HG02610 (cell line): Measurements from ENCODE around the gene SIGLEC1.

Source experiments
- ATAC-seq: cut with Tn5 transposase; IDR thresholded peaks from one replicate; pipeline ENCODE4 v1.9.1; 2021; ENCODE audit warnings: mild to moderate bottlenecking, moderate library complexity; ENCODE audit not compliant: unreplicated experiment

SIGLEC1 gene

GRCh38 chr20:3712279-3712873 is at the start of gene SIGLEC1:
TSS of gene SIGLEC1 (minus strand) at chr20:3712600. CDS start at chr20:3707128, 5,472 bp downstream.
- ATAC-seq: no peak

GRCh38 chr20:3760655-3761348 is 48.4 kb upstream of the SIGLEC1 start:
- no peak for ATAC-seq

- no peak for ATAC-seq
Measured at GRCh38 chr20:3759884-3760283, 47.5 kb upstream of the SIGLEC1 start.

GRCh38 chr20:3759316-3759823 is 47.0 kb upstream of the SIGLEC1 start:
- no peak for ATAC-seq

- no peak for ATAC-seq
Measured at GRCh38 chr20:3758566-3758965, 46.2 kb upstream of the SIGLEC1 start.

GRCh38 chr20:3757268-3757667 is 44.9 kb upstream of the SIGLEC1 start:
- ATAC-seq: no peak

- no peak for ATAC-seq
Measured at GRCh38 chr20:3755814-3756480, 43.5 kb upstream of the SIGLEC1 start.

GRCh38 chr20:3755269-3755668 is 42.9 kb upstream of the SIGLEC1 start:
- ATAC-seq: no peak

GRCh38 chr20:3754276-3754630 is 41.9 kb upstream of the SIGLEC1 start:
- no peak for ATAC-seq

- no peak for ATAC-seq
Measured at GRCh38 chr20:3753501-3754275, 41.3 kb upstream of the SIGLEC1 start.

- ATAC-seq: no peak
Measured at GRCh38 chr20:3753098-3753497, 40.7 kb upstream of the SIGLEC1 start.

GRCh38 chr20:3752386-3752759 is 40.0 kb upstream of the SIGLEC1 start:
- no peak for ATAC-seq

GRCh38 chr20:3751675-3752385 is 39.4 kb upstream of the SIGLEC1 start:
- ATAC-seq: no peak

- ATAC-seq: no peak
Measured at GRCh38 chr20:3751305-3751674, 38.9 kb upstream of the SIGLEC1 start.

GRCh38 chr20:3749689-3750531 is 37.5 kb upstream of the SIGLEC1 start:
- ATAC-seq: no peak

- no peak for ATAC-seq
Measured at GRCh38 chr20:3749087-3749688, 36.8 kb upstream of the SIGLEC1 start.

GRCh38 chr20:3748073-3748472 is 35.7 kb upstream of the SIGLEC1 start:
- no peak for ATAC-seq

- no peak for ATAC-seq
Measured at GRCh38 chr20:3747471-3747870, 35.1 kb upstream of the SIGLEC1 start.

- no peak for ATAC-seq
Measured at GRCh38 chr20:3745686-3746173, 33.3 kb upstream of the SIGLEC1 start.
